Epithelial cell of proximal tubule (primary cell): ENCODE data around the gene GLUD1. TPM values are rescaled to one million over a fixed set of nuclear protein-coding genes. Genes with fewer than 3 reads are reported as not detected.

Experiments used
- DNase-seq: peaks from one replicate; pipeline ENCODE4 v3.0.0-alpha.2; 2011; ENCODE audit warnings: low read depth
- H3K4me3 ChIP-seq: 2 replicates; pipeline ENCODE4 v1.5.1; 2011; ENCODE audit warnings: low read depth, mild to moderate bottlenecking, low read length
- total RNA-seq: library from RNA; depleted of rRNA; stranded (reverse); fragments of >200 nt; gene quantifications from 2 replicates; pipeline ENCODE4 v1.2.3, GENCODE V29; 2015
- TF ChIP-seq, protein P1 (sequence below): conservative IDR thresholded peaks from 2 replicates; pipeline ENCODE4 v1.5.1; 2012; ENCODE audit warnings: low read depth, mild to moderate bottlenecking, low read length

GLUD1 gene
- total RNA-seq, 1 donor from 2014 or later = 155 TPM

- no peak for DNase-seq
- no peak overlapping the region for H3K4me3 ChIP-seq
- TF ChIP-seq, protein P1, sequence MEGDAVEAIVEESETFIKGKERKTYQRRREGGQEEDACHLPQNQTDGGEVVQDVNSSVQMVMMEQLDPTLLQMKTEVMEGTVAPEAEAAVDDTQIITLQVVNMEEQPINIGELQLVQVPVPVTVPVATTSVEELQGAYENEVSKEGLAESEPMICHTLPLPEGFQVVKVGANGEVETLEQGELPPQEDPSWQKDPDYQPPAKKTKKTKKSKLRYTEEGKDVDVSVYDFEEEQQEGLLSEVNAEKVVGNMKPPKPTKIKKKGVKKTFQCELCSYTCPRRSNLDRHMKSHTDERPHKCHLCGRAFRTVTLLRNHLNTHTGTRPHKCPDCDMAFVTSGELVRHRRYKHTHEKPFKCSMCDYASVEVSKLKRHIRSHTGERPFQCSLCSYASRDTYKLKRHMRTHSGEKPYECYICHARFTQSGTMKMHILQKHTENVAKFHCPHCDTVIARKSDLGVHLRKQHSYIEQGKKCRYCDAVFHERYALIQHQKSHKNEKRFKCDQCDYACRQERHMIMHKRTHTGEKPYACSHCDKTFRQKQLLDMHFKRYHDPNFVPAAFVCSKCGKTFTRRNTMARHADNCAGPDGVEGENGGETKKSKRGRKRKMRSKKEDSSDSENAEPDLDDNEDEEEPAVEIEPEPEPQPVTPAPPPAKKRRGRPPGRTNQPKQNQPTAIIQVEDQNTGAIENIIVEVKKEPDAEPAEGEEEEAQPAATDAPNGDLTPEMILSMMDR = no peak
These were observed 34.2 kb downstream of the GLUD1 start for GRCh38 chr10:87060280-87060928.

GRCh38 chr10:87059401-87059800, 35.2 kb downstream of the GLUD1 start:
- no peak overlapping the region for H3K4me3 ChIP-seq
- DNase-seq = no peak
- TF ChIP-seq, protein P1 = no peak

DNA sequence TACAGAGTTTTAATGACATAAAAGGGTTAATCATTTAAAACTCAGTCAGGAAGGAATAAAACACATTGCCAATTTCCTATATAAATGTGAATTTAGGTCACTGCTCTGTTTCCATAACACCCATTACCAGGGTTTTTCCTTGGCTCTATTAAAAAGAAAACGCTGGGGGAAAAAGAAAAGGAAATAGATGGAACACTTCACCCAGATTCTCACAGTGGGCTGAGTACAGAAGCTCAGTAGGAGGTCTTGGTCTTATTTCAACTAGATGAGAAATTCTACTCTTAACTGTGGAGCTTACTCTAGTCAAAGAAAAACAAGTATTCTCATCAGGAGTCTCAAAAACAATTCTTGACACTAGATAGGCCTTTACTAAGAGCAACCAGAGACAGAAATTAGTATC, 36.5 kb downstream of the GLUD1 start:
- DNase-seq = no peak
- TF ChIP-seq, protein P1 = no peak
- H3K4me3 ChIP-seq = no peak overlapping the region

DNA sequence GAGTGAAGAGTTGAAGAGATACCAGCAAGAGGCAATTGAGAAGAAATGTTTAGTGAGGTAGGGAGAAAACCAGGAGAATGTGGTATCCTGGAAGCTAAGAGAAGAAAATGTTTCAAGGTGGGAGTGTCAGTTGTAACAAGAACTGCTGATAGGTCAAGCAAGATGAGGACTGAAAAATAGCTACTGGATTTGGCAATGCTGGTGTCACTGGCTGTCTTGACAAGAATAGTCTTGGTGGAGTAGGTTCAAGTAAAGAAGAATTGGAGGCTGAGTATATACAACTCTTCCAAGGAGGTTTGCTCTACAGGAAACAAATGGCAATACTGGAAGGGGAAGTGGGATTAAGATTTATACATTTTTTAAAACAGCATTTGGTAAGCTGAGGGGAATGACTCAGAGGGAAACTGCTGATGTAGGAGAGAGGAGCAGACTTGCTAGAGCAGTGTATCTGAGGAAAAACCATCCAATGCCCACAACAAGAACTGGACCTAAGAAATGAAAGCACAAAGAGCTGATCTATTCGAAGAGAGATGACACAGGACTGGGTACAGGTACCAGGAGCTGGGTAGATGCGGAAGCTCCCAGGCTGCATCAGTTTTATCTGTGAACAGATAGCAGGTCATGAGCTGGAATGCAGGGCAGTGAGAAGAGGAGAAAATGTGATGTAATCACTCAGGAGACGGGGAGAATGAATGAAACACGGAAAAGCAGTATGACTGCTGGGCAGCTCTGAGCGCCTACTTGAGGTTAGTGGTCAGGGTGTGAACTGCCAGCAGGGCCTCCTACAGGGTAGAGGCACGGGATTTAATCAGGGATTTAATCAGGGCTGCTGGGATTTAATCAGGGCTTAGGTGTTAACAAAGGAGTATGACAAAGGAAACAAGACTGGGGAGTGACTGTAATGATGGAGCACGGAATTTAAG, 40.0 kb downstream of the GLUD1 start:
- TF ChIP-seq, protein P1 = no peak
- DNase-seq = no peak
- no peak overlapping the region for H3K4me3 ChIP-seq

DNA sequence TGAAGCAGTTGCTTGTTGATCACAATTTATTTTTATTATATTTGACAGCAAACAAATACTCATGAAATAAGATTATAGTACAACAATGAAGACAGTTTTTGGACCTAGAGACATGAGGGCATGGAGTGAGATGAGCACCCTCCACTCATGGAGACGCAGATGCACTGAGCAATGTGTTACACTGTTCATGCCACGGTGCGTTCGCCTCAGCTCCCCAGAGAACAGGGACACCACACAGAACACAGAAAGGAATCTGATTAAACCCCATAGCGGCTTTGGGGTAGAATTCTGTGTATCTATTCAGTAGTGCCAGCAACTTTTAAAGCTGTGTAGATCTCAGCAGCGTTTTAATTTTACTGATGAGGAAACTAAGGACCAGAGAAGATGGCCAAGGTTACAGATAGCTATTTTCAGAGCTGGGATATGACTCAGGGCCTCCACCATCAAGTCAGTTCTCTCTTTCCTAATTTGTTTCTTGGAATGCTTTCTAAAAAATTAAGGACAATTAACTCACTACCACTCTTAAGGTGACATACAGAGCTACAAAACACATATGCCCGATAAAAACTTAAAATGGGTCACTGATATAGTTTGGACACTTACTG, 41.0 kb downstream of the GLUD1 start:
- no peak overlapping the region for H3K4me3 ChIP-seq
- DNase-seq = no peak
- TF ChIP-seq, protein P1 = no peak

GRCh38 chr10:87053111-87053510, 41.5 kb downstream of the GLUD1 start:
- DNase-seq = no peak
- TF ChIP-seq, protein P1 = no peak
- H3K4me3 ChIP-seq = no peak overlapping the region
